ENCODE measurements around the gene KRTAP29-1.

GRCh38 chr17:41284546-41284945 lies 18.1 kb downstream of the KRTAP29-1 start:
- no peak for TF ChIP-seq CTCF (conservative IDR thresholded peaks at IDR 0.05 in 1 of 2, IDR thresholded peaks at IDR 0.05 in 1 of 2; ENCODE audit: low read depth in 1 of 2, low read length in 2 of 2)
- TF ChIP-seq EZH2 (IDR thresholded peaks at IDR 0.05; ENCODE audit: low read length, missing control alignments), result no peak

Measured in fibroblast of lung (primary cell).